Motor neuron (in vitro differentiated cells): ENCODE data around the gene SACM1L. TPM values are rescaled to one million over a fixed set of nuclear protein-coding genes. Genes with fewer than 3 reads are reported as not detected.
A peak's percentile ranks its signal among the peaks of the same experiment; 100 is the strongest.
"Not testable (repeated sequence)": the region's sequence is repeated elsewhere in the genome, so short reads cannot be mapped to it uniquely, and the experiment has no call there.

Experiments
- ATAC-seq, 8 experiments: fragments of 200-7000 bp; cut with Tn5 transposase; replicated peaks in 6 of 8; 2 replicates each; pipeline ENCODE4 v1.8.0; 2021; ENCODE audit warnings: mild to moderate bottlenecking in 8 of 8, moderate library complexity in 8 of 8
- H3K27ac ChIP-seq, 2 donors: fragments of 250-450 bp; sonication (Bioruptor Pico); 2 replicates each; pipeline ENCODE4 v1.9.0; 2021; ENCODE audit warnings: antibody characterized with exemption in 2 of 2, mild to moderate bottlenecking in 2 of 2, moderate library complexity in 1 of 2
- H3K4me1 ChIP-seq, 2 donors: fragments of 250-450 bp; sonication (Bioruptor Pico); replicated peaks in 1 of 2; 2 replicates each; pipeline ENCODE4 v1.6.1; 2021; ENCODE audit warnings: antibody characterized with exemption in 2 of 2, mild to moderate bottlenecking in 2 of 2, moderate library complexity in 1 of 2
- H3K4me3 ChIP-seq, 5 donors: fragments of 250-450 bp; sonication (Bioruptor Pico); 2 replicates each; pipeline ENCODE4 v1.9.0; 2021; ENCODE audit warnings: antibody characterized with exemption in 5 of 5, mild to moderate bottlenecking in 5 of 5, moderate library complexity in 4 of 5
- WGBS, 10 experiments: fragments of 450-650 bp; shearing (Covaris generic); methylation state at CpG; one replicate each; pipeline ENCODE4 v1.0.0; 2022; 5-methylcytosine and 5-hydroxymethylcytosine counted together
- in situ Hi-C, 9 experiments: fragments of 400-800 bp; cut with MboI; loops; one replicate each; pipeline ENCODE4 v1.15.0; 2021; ENCODE audit warnings: low sequenced_read_pairs in 9 of 9, low pct_unique_long_range_greater_than_20kb in 2 of 9; ENCODE audit not compliant: unreplicated experiment in 9 of 9
- total RNA-seq, 8 experiments: library from RNA; unstranded; fragments of 300-600 nt; gene quantifications; 2 replicates each; pipeline versions ENCODE4 v1.2.3 to v1.2.4, GENCODE V29; 2022

Gene SACM1L
- total RNA-seq, 8 experiments from 2014 or later = 22.4 to 78.7 (median 33.1) TPM

- H3K27ac ChIP-seq = no peak overlapping the region
- WGBS, 10 experiments = 75 to 100% (median 88%) methylated on average over 3 to 6 of the region's 6 CpGs; no CpG with 5 or more reads in 3 of the 10 experiments
- no peak overlapping the region for H3K4me3 ChIP-seq
- in situ Hi-C loops = loop anchor here in 3 of 9 experiments (25.0 kb wide), 2 partner anchors 156 to 181 kb away; partner anchors contain the start of gene CXCR6 (in 1 of the 3)
- ATAC-seq = no peak
- no peaks in the 10 kb centered on the region for H3K4me1 ChIP-seq
These were observed 66.9 kb downstream of the SACM1L start for GRCh38 chr3:45756055-45756454.

- WGBS, 10 experiments = 60 to 100% (median 73%) methylated on average over 1 to 2 of the region's 7 CpGs; no CpG with 5 or more reads in 4 of the 10 experiments
- not testable (repeated sequence) for H3K4me1 ChIP-seq, H3K27ac ChIP-seq, H3K4me3 ChIP-seq, ATAC-seq
- in situ Hi-C loops = loop anchor here in 3 of 9 experiments (25.0 kb wide), 2 partner anchors 155 to 180 kb away; partner anchors contain the start of gene CXCR6 (in 1 of the 3)
These were observed 67.9 kb downstream of the SACM1L start for GRCh38 chr3:45757141-45757540.

- in situ Hi-C loops = loop anchor here in 3 of 9 experiments (25.0 kb wide), 2 partner anchors 153 to 178 kb away; partner anchors contain the start of gene CXCR6 (in 1 of the 3)
- ATAC-seq = no peak
These were observed 69.7 kb downstream of the SACM1L start for GRCh38 chr3:45758871-45759270.

GRCh38 chr3:45759851-45760250, 70.7 kb downstream of the SACM1L start:
- Histone ChIP-seq H3K27ac (no peak overlapping the region), H3K4me3 (no peak overlapping the region), H3K4me1 (no peaks in the 10 kb centered on the region)
- 67 to 100% (median 92%) methylated on average over 1 to 6 of the region's 12 CpGs; no CpG with 5 or more reads in 2 of the 10 experiments for WGBS, 10 experiments
- ATAC-seq = no peak
- in situ Hi-C loops = loop anchor here in 4 of 9 experiments (10.0 to 25.0 kb wide), 3 partner anchors 152 to 177 kb away; partner anchors contain the start of gene CXCR6 (in 1 of the 4)

More at GRCh38 chr3:45758871-45759270, 69.7 kb downstream of the SACM1L start:
- H3K4me3 ChIP-seq = no peak overlapping the region
- WGBS, 10 experiments = 33 to 96% (median 89%) methylated on average over 1 to 5 of the region's 16 CpGs; no CpG with 5 or more reads in 7 of the 10 experiments
- H3K4me1 ChIP-seq = no peaks in the 10 kb centered on the region
- no peak overlapping the region for H3K27ac ChIP-seq

GRCh38 chr3:45760878-45761711, 71.9 kb downstream of the SACM1L start:
- 0 to 50% (median 47%) methylated on average over 2 to 6 of the region's 14 CpGs; no CpG with 5 or more reads in 3 of the 10 experiments for WGBS, 10 experiments
- Histone ChIP-seq H3K27ac (no peak overlapping the region), H3K4me1 (no peaks in the 10 kb centered on the region), H3K4me3 (no peak overlapping the region)
- ATAC-seq = peak; percentile 70 to 95 (median 82)
- in situ Hi-C loops = loop anchor here in 4 of 9 experiments (10.0 to 25.0 kb wide), 3 partner anchors 151 to 176 kb away; partner anchors contain the start of gene CXCR6 (in 1 of the 4)

- Histone ChIP-seq H3K4me1 (no peaks in the 10 kb centered on the region), H3K27ac (no peak overlapping the region), H3K4me3 (no peak overlapping the region)
- 77 to 100% (median 93%) methylated on average over 2 to 8 of the region's 10 CpGs; no CpG with 5 or more reads in 6 of the 10 experiments for WGBS, 10 experiments
- in situ Hi-C loops = loop anchor here in 4 of 9 experiments (10.0 to 25.0 kb wide), 3 partner anchors 150 to 175 kb away; partner anchors contain the start of gene CXCR6 (in 1 of the 4)
- no peak for ATAC-seq
These were observed 72.6 kb downstream of the SACM1L start for GRCh38 chr3:45761831-45762230.

GRCh38 chr3:45762647-45763302, 73.6 kb downstream of the SACM1L start:
- in situ Hi-C loops = loop anchor here in 4 of 9 experiments (10.0 to 25.0 kb wide), 3 partner anchors 150 to 175 kb away; partner anchors contain the start of gene CXCR6 (in 1 of the 4)
- 80 to 100% (median 95%) methylated on average over 1 to 13 of the region's 19 CpGs; no CpG with 5 or more reads in 2 of the 10 experiments for whole genome bisulfite sequencing, 10 experiments

GRCh38 chr3:45763303-45763675, 74.1 kb downstream of the SACM1L start:
- in situ Hi-C loops = loop anchor here in 4 of 9 experiments (10.0 to 25.0 kb wide), 3 partner anchors 149 to 174 kb away; partner anchors contain the start of gene CXCR6 (in 1 of the 4)
- 40 to 100% (median 100%) methylated on average over 1 to 2 of the region's 5 CpGs; no CpG with 5 or more reads in 5 of the 10 experiments for WGBS, 10 experiments
- Histone ChIP-seq H3K4me1 (no peaks in the 10 kb centered on the region), H3K27ac (no peak overlapping the region), H3K4me3 (no peak overlapping the region)
- ATAC-seq = peak in 2 of 8 experiments; percentile 43 to 73

More at GRCh38 chr3:45762647-45763302, 73.6 kb downstream of the SACM1L start:
- no peak overlapping the region for H3K4me3 ChIP-seq
- H3K4me1 ChIP-seq = no peaks in the 10 kb centered on the region
- H3K27ac ChIP-seq = no peak overlapping the region
- ATAC-seq = no peak

GRCh38 chr3:45765266-45765851, 76.2 kb downstream of the SACM1L start:
- Histone ChIP-seq H3K4me1 (no peaks in the 10 kb centered on the region), H3K4me3 (no peak overlapping the region), H3K27ac (no peak overlapping the region)
- WGBS, 10 experiments = 82 to 100% (median 100%) methylated on average over 1 to 2 of the region's 9 CpGs; no CpG with 5 or more reads in 7 of the 10 experiments
- ATAC-seq = no peak
- in situ Hi-C loops = loop anchor here in 4 of 9 experiments (10.0 to 25.0 kb wide), 3 partner anchors 147 to 172 kb away; partner anchors contain the start of gene CXCR6 (in 1 of the 4)

- no peak overlapping the region for H3K4me3 ChIP-seq
- ATAC-seq = peak in 1 of 8 experiments; percentile 62
- in situ Hi-C loops = loop anchor here in 4 of 9 experiments (10.0 to 25.0 kb wide), 3 partner anchors 146 to 171 kb away; partner anchors contain the start of gene CXCR6 (in 1 of the 4)
- H3K4me1 ChIP-seq = no peaks in the 10 kb centered on the region
- H3K27ac ChIP-seq = no peak overlapping the region
- 70 to 100% (median 88%) methylated on average over 1 to 6 of the region's 8 CpGs; no CpG with 5 or more reads in 4 of the 10 experiments for WGBS, 10 experiments
These were observed 76.8 kb downstream of the SACM1L start for GRCh38 chr3:45765958-45766357.

- H3K27ac ChIP-seq = no peak overlapping the region
- no peak overlapping the region for H3K4me3 ChIP-seq
- in situ Hi-C loops = loop anchor here in 3 of 9 experiments (25.0 kb wide), 2 partner anchors 141 to 166 kb away; partner anchors contain the start of gene CXCR6 (in 1 of the 3)
- no peak for ATAC-seq
- 41 to 100% (median 88%) methylated on average over 1 to 7 of the region's 9 CpGs; no CpG with 5 or more reads in 4 of the 10 experiments for WGBS, 10 experiments
- H3K4me1 ChIP-seq = no peaks in the 10 kb centered on the region
These were observed 82.1 kb downstream of the SACM1L start for GRCh38 chr3:45771166-45771775.
